GM12878 (cell line): Measurements from ENCODE around the gene SLC12A9. TPM values are rescaled to one million over a fixed set of nuclear protein-coding genes. Genes with fewer than 3 reads are reported as not detected.

Experiments
- ATAC-seq: fragments of 200-7000 bp; cut with Tn5 transposase; 3 replicates; pipeline ENCODE4 v1.9.1; 2020; ENCODE audit warnings: mild to moderate bottlenecking, moderate library complexity
- BruUV-seq: library from RNA; stranded (reverse); fragments of 400-500 nt; replicated peaks from 2 replicates; lab custom pipeline; 2021; lab: Mats Ljungman, UMichigan
- CTCF ChIA-PET: fragments of 300-600 bp; sonication (Branson Sonifier 250); formaldehyde crosslinking; extraction: SDS; loops from one replicate; lab custom pipeline; 2021; ENCODE audit warnings: inconsistent platforms; lab: Yijun Ruan, JAX
- POLR2A ChIA-PET: fragments of 350-600 bp; formaldehyde crosslinking; extraction: SDS; loops from one replicate; lab custom pipeline; 2021; ENCODE audit warnings: inconsistent platforms; lab: Charles Lee
- RAD21 ChIA-PET: fragments of 300-600 bp; sonication (Branson Sonifier 250); formaldehyde crosslinking; loops from one replicate; lab custom pipeline; 2023; ENCODE audit warnings: antibody characterized with exemption; ENCODE audit not compliant: unreplicated experiment; lab: Charles Lee
- SMC1A ChIA-PET: fragments of 300-600 bp; sonication (Branson Sonifier 250); formaldehyde crosslinking; loops from one replicate; lab custom pipeline; 2023; ENCODE audit not compliant: unreplicated experiment, uncharacterized antibody; lab: Charles Lee
- DNase-seq: peaks from one replicate; pipeline ENCODE4 v3.0.0-alpha.2; 2011; ENCODE audit warnings: low read depth, low spot score
- FAIRE-seq: peaks from 3 replicates; lab custom pipeline; 2011; peaks lifted over from hg19 to GRCh38; lab: Jason Lieb, UNC
- H2AFZ ChIP-seq: 2 replicates; pipeline ENCODE4 v1.6.0; 2011; ENCODE audit warnings: low read depth, low read length, control low read depth; ENCODE audit not compliant: control insufficient read depth
- H3K27ac ChIP-seq: 2 replicates; pipeline ENCODE4 v1.5.1; 2011; ENCODE audit warnings: control low read depth; ENCODE audit not compliant: control insufficient read depth, insufficient read depth
- H3K27me3 ChIP-seq, 2 experiments: replicated peaks in 1 of 2; 2 replicates each; pipeline versions ENCODE4 v1.6.0 to v1.6.1; 2011; ENCODE audit warnings: low read length in 1 of 2; ENCODE audit not compliant: control insufficient read depth in 2 of 2, insufficient read depth in 2 of 2
- H3K36me3 ChIP-seq, 2 experiments: 2 replicates each; pipeline ENCODE4 v1.5.1; 2011; ENCODE audit warnings: low read length in 1 of 2; ENCODE audit not compliant: control insufficient read depth in 2 of 2, insufficient read depth in 2 of 2
- H3K4me1 ChIP-seq: 2 replicates; pipeline ENCODE4 v1.6.1; 2011; ENCODE audit warnings: mild to moderate bottlenecking, low read length, moderate library complexity, mixed read lengths; ENCODE audit not compliant: control insufficient read depth, insufficient read depth
- H3K4me2 ChIP-seq: 2 replicates; pipeline ENCODE4 v1.6.0; 2011; ENCODE audit warnings: control low read depth; ENCODE audit not compliant: control insufficient read depth, insufficient read depth
- H3K4me3 ChIP-seq: fragments of 200-600 bp; sonication (generic); 2 replicates; pipeline ENCODE4 v1.5.1; 2016
- H3K79me2 ChIP-seq: 2 replicates; pipeline ENCODE4 v1.6.0; 2011; ENCODE audit warnings: low read length; ENCODE audit not compliant: control insufficient read depth, insufficient read depth
- H3K9ac ChIP-seq: 2 replicates; pipeline ENCODE4 v1.8.0; 2011; ENCODE audit warnings: low read length, control low read depth, mixed read lengths; ENCODE audit not compliant: control insufficient read depth, insufficient read depth
- H3K9me3 ChIP-seq: replicated peaks from 3 replicates; pipeline ENCODE4 v1.5.1; 2011; ENCODE audit warnings: mild to moderate bottlenecking, low read length; ENCODE audit not compliant: control insufficient read depth, insufficient read depth
- H4K20me1 ChIP-seq: 2 replicates; pipeline ENCODE4 v1.6.0; 2011; ENCODE audit not compliant: control insufficient read depth, insufficient read depth
- BACH1 ChIP-seq: fragments of 450-650 bp; IDR thresholded peaks from 2 replicates; pipeline ENCODE4 v1.6.1; 2017; ENCODE audit warnings: mild to moderate bottlenecking, borderline replicate concordance
- BHLHE40 ChIP-seq, 2 experiments: fragments of 450-650 bp in 1 of 2; IDR thresholded peaks; 2 replicates each; pipeline ENCODE4 v1.6.1; 2011 to 2017; ENCODE audit warnings: low read depth in 2 of 2, borderline replicate concordance in 1 of 2, improper control_type of control experiment in 1 of 2, low read length in 1 of 2, mild to moderate bottlenecking in 1 of 2
- IKZF2 ChIP-seq, 2 experiments: fragments of 450-650 bp; IDR thresholded peaks; 2 replicates each; pipeline ENCODE4 v1.6.1; 2017; ENCODE audit warnings: mild to moderate bottlenecking in 2 of 2, moderate library complexity in 2 of 2
- LARP7 ChIP-seq: fragments of 450-650 bp; IDR thresholded peaks from 2 replicates; pipeline ENCODE4 v1.6.1; 2017; ENCODE audit warnings: mild to moderate bottlenecking
- RAD21 ChIP-seq: IDR thresholded peaks from 2 replicates; pipeline ENCODE4 v1.6.1; 2011; ENCODE audit warnings: mild to moderate bottlenecking, low read depth, low read length, moderate library complexity; ENCODE audit not compliant: insufficient read depth
- SMAD5 ChIP-seq: IDR thresholded peaks from 2 replicates; pipeline ENCODE4 v1.6.1; 2016; ENCODE audit warnings: antibody characterized with exemption, low read depth
- SMARCA5 ChIP-seq: fragments of 450-650 bp; IDR thresholded peaks from 2 replicates; pipeline ENCODE4 v1.6.1; 2017; ENCODE audit warnings: mild to moderate bottlenecking
- SMC3 ChIP-seq: IDR thresholded peaks from 2 replicates; pipeline ENCODE4 v1.6.1; 2011; ENCODE audit warnings: low read length, improper control_type of control experiment, borderline replicate concordance
- YY1 ChIP-seq: IDR thresholded peaks from 2 replicates; pipeline ENCODE4 v1.6.1; 2011; ENCODE audit warnings: low read depth, mild to moderate bottlenecking, low read length
- ZNF217 ChIP-seq: fragments of 450-650 bp; IDR thresholded peaks from 2 replicates; pipeline ENCODE4 v1.6.1; 2017; ENCODE audit warnings: antibody characterized with exemption, mild to moderate bottlenecking
- ZSCAN29 ChIP-seq: fragments of 450-650 bp; IDR thresholded peaks from 2 replicates; pipeline ENCODE4 v1.6.1; 2017; ENCODE audit warnings: mild to moderate bottlenecking, moderate library complexity
- WGBS: methylation state at CpG from one replicate; pipeline ENCODE4 v1.1.6; 2016; ENCODE audit warnings: low lambda C conversion rate; ENCODE audit not compliant: insufficient replicate concordance, insufficient coverage; ENCODE audit errors: missing lambda C conversion rate; 5-methylcytosine and 5-hydroxymethylcytosine counted together
- in situ Hi-C: fragments of 300-500 bp; cut with MboI; formaldehyde crosslinking; loops from 9 replicates; pipeline ENCODE4 v1.14.3; 2018; ENCODE audit warnings: mixed read lengths
- intact Hi-C: fragments of 100-400 bp; cut with micrococcal nuclease; formaldehyde crosslinking; loops from one replicate; pipeline ENCODE4 v1.14.2; 2022; ENCODE audit not compliant: unreplicated experiment
- polyA plus RNA-seq, 11 experiments: library from polyadenylated mRNA; depleted of rRNA in 4 of 11; unstranded in 6 of 11; stranded (reverse) in 5 of 11; fragments of >200 nt; fragmentation: Nextera tagmentation in 4 of 11; fragmentation: Illumina TruSeq in 1 of 11; extraction: Ambion mirVana in 4 of 11; extraction: Trizol in 1 of 11; gene quantifications; 1 replicate in 1 of 11; 2 replicates in 10 of 11; pipeline versions ENCODE4 v1.2.1 to v1.2.3, GENCODE V29; 2011 to 2016; ENCODE audit warnings: inconsistent platforms in 2 of 11, missing spikeins in 2 of 11, low read depth in 1 of 11
- total RNA-seq, 4 experiments: library from RNA; depleted of rRNA in 3 of 4; stranded (reverse); fragments of >200 nt in 3 of 4; fragmentation: Illumina TruSeq in 1 of 4; extraction: Trizol in 1 of 4; gene quantifications; 2 replicates each; pipeline versions ENCODE4 v1.2.1 to v1.2.3, GENCODE V29; 2013 to 2021
- TF ChIP-seq, protein P1 (sequence below): fragments of 450-650 bp; IDR thresholded peaks from 2 replicates; pipeline ENCODE4 v1.6.1; 2017; ENCODE audit warnings: mild to moderate bottlenecking, moderate library complexity
- TF ChIP-seq, protein P2 (sequence below), 3 experiments: IDR thresholded peaks in 2 of 3; conservative IDR thresholded peaks in 1 of 3; 2 replicates each; pipeline ENCODE4 v1.5.1; 2011; ENCODE audit warnings: low read depth in 3 of 3, low read length in 3 of 3, mild to moderate bottlenecking in 3 of 3, control low read depth in 2 of 3, moderate library complexity in 2 of 3, inconsistent platforms in 1 of 3, mixed read lengths in 1 of 3; ENCODE audit not compliant: control insufficient read depth in 2 of 3, insufficient read depth in 1 of 3; ENCODE audit errors: extremely low read depth in 1 of 3

SLC12A9 gene
- total and polyA plus RNA-seq, 10 of the 15 experiments (the other 5 are each of a cell fraction or from before 2014, with no cell fraction given): 0.24 to 18.5 (median 9.4) TPM

GRCh38 chr7:100896732-100897608 is 44.5 kb downstream of the SLC12A9 start:
- no peak overlapping the region for H3K4me2 ChIP-seq
- DNase-seq (no peak), FAIRE-seq (peak; percentile 27), ATAC-seq (peak; percentile 62)
- peaks cover 6 to 7% of the 10 kb centered on the region in 2 experiments for H3K27me3 ChIP-seq
- CTCF ChIA-PET: interaction anchor here (5.5 kb wide), 1 partner anchor 162 kb away, joined by 40 read pairs; no protein-coding TSS in a partner anchor
- POLR2A ChIA-PET: no interaction called here
- intact Hi-C loops (loop anchor here (1.0 kb wide), 1 partner anchor 162 kb away; no protein-coding TSS in a partner anchor), in situ Hi-C loops (no loop called here)
- H3K9me3 ChIP-seq: no peaks in the 10 kb centered on the region
- peaks cover 7% of the 10 kb centered on the region for H3K4me1 ChIP-seq
- RAD21 ChIA-PET: no interaction called here
- no peaks in the 10 kb centered on the region for H3K79me2 ChIP-seq
- no peak overlapping the region for H3K4me3 ChIP-seq
- no peak overlapping the region for H3K27ac ChIP-seq
- H4K20me1 ChIP-seq: no peaks in the 10 kb centered on the region
- no peak overlapping the region for H3K9ac ChIP-seq
- H3K36me3 ChIP-seq: no peaks in the 10 kb centered on the region
- H2AFZ ChIP-seq: no peak overlapping the region
- SMC1A ChIA-PET: no interaction called here
- WGBS: 14% methylated on average over 86 of the region's 95 CpGs
- BruUV-seq: no TSS peak
- TF ChIP-seq SMC3 (peak; percentile 79), BHLHE40 (IDR thresholded peaks at IDR 0.05; ENCODE audit: borderline replicate concordance in 1 of 2, low read depth in 2 of 2, low read length in 1 of 2) (peak in 1 of 2 experiments; percentile 59; a peak in 1 of 4 replicates), SMARCA5 (peak; percentile 39; the same call in 1 of the 2 replicates), IKZF2 (IDR thresholded peaks at IDR 0.05) (no peak), ZSCAN29 (peak; percentile 63; the same call in 1 of the 2 replicates), BACH1 (peak; percentile 88; the same call in 1 of the 2 replicates), SMAD5 (no peak), ZNF217 (no peak), RAD21 (peak; percentile 51), YY1 (0 out of 2 replicates have a peak, but pooled peaks have one; percentile 45), LARP7 (peak; percentile 73)
- TF ChIP-seq, protein P1, sequence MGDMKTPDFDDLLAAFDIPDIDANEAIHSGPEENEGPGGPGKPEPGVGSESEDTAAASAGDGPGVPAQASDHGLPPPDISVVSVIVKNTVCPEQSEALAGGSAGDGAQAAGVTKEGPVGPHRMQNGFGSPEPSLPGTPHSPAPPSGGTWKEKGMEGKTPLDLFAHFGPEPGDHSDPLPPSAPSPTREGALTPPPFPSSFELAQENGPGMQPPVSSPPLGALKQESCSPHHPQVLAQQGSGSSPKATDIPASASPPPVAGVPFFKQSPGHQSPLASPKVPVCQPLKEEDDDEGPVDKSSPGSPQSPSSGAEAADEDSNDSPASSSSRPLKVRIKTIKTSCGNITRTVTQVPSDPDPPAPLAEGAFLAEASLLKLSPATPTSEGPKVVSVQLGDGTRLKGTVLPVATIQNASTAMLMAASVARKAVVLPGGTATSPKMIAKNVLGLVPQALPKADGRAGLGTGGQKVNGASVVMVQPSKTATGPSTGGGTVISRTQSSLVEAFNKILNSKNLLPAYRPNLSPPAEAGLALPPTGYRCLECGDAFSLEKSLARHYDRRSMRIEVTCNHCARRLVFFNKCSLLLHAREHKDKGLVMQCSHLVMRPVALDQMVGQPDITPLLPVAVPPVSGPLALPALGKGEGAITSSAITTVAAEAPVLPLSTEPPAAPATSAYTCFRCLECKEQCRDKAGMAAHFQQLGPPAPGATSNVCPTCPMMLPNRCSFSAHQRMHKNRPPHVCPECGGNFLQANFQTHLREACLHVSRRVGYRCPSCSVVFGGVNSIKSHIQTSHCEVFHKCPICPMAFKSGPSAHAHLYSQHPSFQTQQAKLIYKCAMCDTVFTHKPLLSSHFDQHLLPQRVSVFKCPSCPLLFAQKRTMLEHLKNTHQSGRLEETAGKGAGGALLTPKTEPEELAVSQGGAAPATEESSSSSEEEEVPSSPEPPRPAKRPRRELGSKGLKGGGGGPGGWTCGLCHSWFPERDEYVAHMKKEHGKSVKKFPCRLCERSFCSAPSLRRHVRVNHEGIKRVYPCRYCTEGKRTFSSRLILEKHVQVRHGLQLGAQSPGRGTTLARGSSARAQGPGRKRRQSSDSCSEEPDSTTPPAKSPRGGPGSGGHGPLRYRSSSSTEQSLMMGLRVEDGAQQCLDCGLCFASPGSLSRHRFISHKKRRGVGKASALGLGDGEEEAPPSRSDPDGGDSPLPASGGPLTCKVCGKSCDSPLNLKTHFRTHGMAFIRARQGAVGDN: 0 out of 2 replicates have a peak, but pooled peaks have one; percentile 21
- TF ChIP-seq, protein P2, sequence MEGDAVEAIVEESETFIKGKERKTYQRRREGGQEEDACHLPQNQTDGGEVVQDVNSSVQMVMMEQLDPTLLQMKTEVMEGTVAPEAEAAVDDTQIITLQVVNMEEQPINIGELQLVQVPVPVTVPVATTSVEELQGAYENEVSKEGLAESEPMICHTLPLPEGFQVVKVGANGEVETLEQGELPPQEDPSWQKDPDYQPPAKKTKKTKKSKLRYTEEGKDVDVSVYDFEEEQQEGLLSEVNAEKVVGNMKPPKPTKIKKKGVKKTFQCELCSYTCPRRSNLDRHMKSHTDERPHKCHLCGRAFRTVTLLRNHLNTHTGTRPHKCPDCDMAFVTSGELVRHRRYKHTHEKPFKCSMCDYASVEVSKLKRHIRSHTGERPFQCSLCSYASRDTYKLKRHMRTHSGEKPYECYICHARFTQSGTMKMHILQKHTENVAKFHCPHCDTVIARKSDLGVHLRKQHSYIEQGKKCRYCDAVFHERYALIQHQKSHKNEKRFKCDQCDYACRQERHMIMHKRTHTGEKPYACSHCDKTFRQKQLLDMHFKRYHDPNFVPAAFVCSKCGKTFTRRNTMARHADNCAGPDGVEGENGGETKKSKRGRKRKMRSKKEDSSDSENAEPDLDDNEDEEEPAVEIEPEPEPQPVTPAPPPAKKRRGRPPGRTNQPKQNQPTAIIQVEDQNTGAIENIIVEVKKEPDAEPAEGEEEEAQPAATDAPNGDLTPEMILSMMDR (IDR thresholded peaks at IDR 0.05 in 2 of 3, conservative IDR thresholded peaks at IDR 0.05 in 1 of 3; ENCODE audit: control insufficient read depth in 2 of 3, extremely low read depth in 1 of 3, insufficient read depth in 1 of 3, low read depth in 3 of 3, low read length in 3 of 3): peak; percentile 65 to 78 (median 76); a peak in 5 of 6 replicates
